Natural killer cell (primary cell): Measurements from ENCODE around the gene GCH1. TPM values are rescaled to one million over a fixed set of nuclear protein-coding genes. Genes with fewer than 3 reads are reported as not detected.

ENCODE experiments used
- ATAC-seq, 3 donors: fragments of 150-1000 bp in 2 of 3; fragments of 200-7000 bp in 1 of 3; cut with Tn5 transposase; 1 replicate in 1 of 3; 2 replicates in 2 of 3; pipeline ENCODE4 v1.10.0; 2021; ENCODE audit warnings: mild to moderate bottlenecking in 2 of 3, moderate library complexity in 2 of 3
- DNase-seq, 2 donors: peaks; one replicate each; pipeline versions ENCODE4 v3.0.0 to v3.0.0-alpha.2; 2013 to 2021; ENCODE audit warnings: mixed read lengths in 1 of 2
- H3K27ac ChIP-seq: one replicate; pipeline ENCODE4 v1.5.1; 2013; ENCODE audit warnings: mild to moderate bottlenecking, low read length
- H3K27me3 ChIP-seq: one replicate; pipeline ENCODE4 v1.6.1; 2013; ENCODE audit warnings: low read length; ENCODE audit not compliant: control insufficient read depth, insufficient read depth
- H3K36me3 ChIP-seq: one replicate; pipeline ENCODE4 v1.6.1; 2013; ENCODE audit warnings: low read length; ENCODE audit not compliant: control insufficient read depth, insufficient read depth
- H3K4me1 ChIP-seq: one replicate; pipeline ENCODE4 v1.6.1; 2013; ENCODE audit warnings: low read length; ENCODE audit not compliant: control insufficient read depth, insufficient read depth
- H3K4me3 ChIP-seq: one replicate; pipeline ENCODE4 v1.5.1; 2013; ENCODE audit warnings: low read length
- H3K9me3 ChIP-seq: one replicate; pipeline ENCODE4 v1.6.1; 2013; ENCODE audit warnings: low read length; ENCODE audit not compliant: control insufficient read depth, insufficient read depth
- H3K27ac Mint-ChIP-seq, 2 donors: one replicate each; pipeline ENCODE4 v1.8.0; 2022; ENCODE audit warnings: mild to moderate bottlenecking in 2 of 2, mixed read lengths in 2 of 2, moderate library complexity in 1 of 2
- H3K27me3 Mint-ChIP-seq, 2 donors: one replicate each; pipeline ENCODE4 v1.8.0; 2022; ENCODE audit warnings: low read depth in 2 of 2, mixed read lengths in 2 of 2
- H3K36me3 Mint-ChIP-seq: one replicate; pipeline ENCODE4 v1.8.0; 2022; ENCODE audit warnings: mixed read lengths
- H3K4me1 Mint-ChIP-seq, 2 donors: one replicate each; pipeline ENCODE4 v1.8.0; 2022; ENCODE audit warnings: mixed read lengths in 2 of 2
- H3K4me3 Mint-ChIP-seq: one replicate; pipeline ENCODE4 v1.8.0; 2022; ENCODE audit warnings: mild to moderate bottlenecking, moderate library complexity, mixed read lengths
- H3K9me3 Mint-ChIP-seq, 2 donors: one replicate each; pipeline ENCODE4 v1.8.0; 2022; ENCODE audit warnings: mixed read lengths in 2 of 2
- CTCF ChIP-seq: fragments of 200-600 bp; IDR thresholded peaks from one replicate; pipeline ENCODE4 v1.8.0; 2022; ENCODE audit warnings: antibody characterized with exemption
- WGBS: methylation state at CpG from one replicate; pipeline ENCODE4 v1.1.7; 2013; ENCODE audit warnings: missing lambda C conversion rate; ENCODE audit not compliant: insufficient coverage; 5-methylcytosine and 5-hydroxymethylcytosine counted together
- intact Hi-C: fragments of 100-400 bp; cut with micrococcal nuclease; formaldehyde crosslinking; loops from one replicate; pipeline ENCODE4 v1.14.2; 2022
- total RNA-seq, 4 donors: library from RNA; stranded (reverse); fragments of 120-200 nt in 1 of 4; gene quantifications; one replicate each; pipeline versions ENCODE4 v1.2.3 to v1.2.4, GENCODE V29; 2013 to 2022

GCH1 gene
- total RNA-seq, 3 donors from 2014 or later (not counting 1 experiment from before 2014, with no cell fraction given) = 51.7 to 71.5 (median 52.6) TPM

- H3K4me1 Mint-ChIP-seq = no peaks in the 10 kb centered on the region
These were observed 78.7 kb downstream of the GCH1 start for GRCh38 chr14:54823757-54824549.

GRCh38 chr14:54822685-54823084, 79.9 kb downstream of the GCH1 start:
- H3K27me3 ChIP-seq = no peaks in the 10 kb centered on the region
- no peak for TF ChIP-seq CTCF
- Mint-ChIP-seq H3K4me1 (no peaks in the 10 kb centered on the region), H3K27me3 (peaks cover 14 to 17% of the 10 kb centered on the region in 2 donors), H3K9me3 (peaks cover 8 to 13% of the 10 kb centered on the region in 2 donors), H3K4me3 (no peak overlapping the region), H3K27ac (no peak overlapping the region), H3K36me3 (peaks cover 9% of the 10 kb centered on the region)
- intact Hi-C loops = no loop called here
- H3K9me3 ChIP-seq = peaks cover 6% of the 10 kb centered on the region
- no peak for ATAC-seq
- no peak overlapping the region for H3K27ac ChIP-seq
- no peaks in the 10 kb centered on the region for H3K4me1 ChIP-seq
- no peaks in the 10 kb centered on the region for H3K36me3 ChIP-seq
- DNase-seq = no peak
- H3K4me3 ChIP-seq = no peak overlapping the region

More at GRCh38 chr14:54823757-54824549, 78.7 kb downstream of the GCH1 start:
- Mint-ChIP-seq H3K4me3 (no peak overlapping the region), H3K27ac (no peak overlapping the region), H3K36me3 (peaks cover 9% of the 10 kb centered on the region), H3K27me3 (peaks cover 14 to 17% of the 10 kb centered on the region in 2 donors), H3K9me3 (peaks cover 8 to 13% of the 10 kb centered on the region in 2 donors)
- no peak for TF ChIP-seq CTCF
- no peak overlapping the region for H3K4me3 ChIP-seq
- H3K9me3 ChIP-seq = peaks cover 6% of the 10 kb centered on the region
- no peak for DNase-seq
- H3K27me3 ChIP-seq = no peaks in the 10 kb centered on the region
- intact Hi-C loops = no loop called here
- no peak overlapping the region for H3K27ac ChIP-seq
- H3K4me1 ChIP-seq = no peaks in the 10 kb centered on the region
- H3K36me3 ChIP-seq = no peaks in the 10 kb centered on the region
- ATAC-seq = no peak
- 100% methylated on average over 2 of the region's 2 CpGs for WGBS

- Mint-ChIP-seq H3K4me1 (no peaks in the 10 kb centered on the region), H3K27ac (no peak overlapping the region), H3K4me3 (no peak overlapping the region), H3K36me3 (peaks cover 1% of the 10 kb centered on the region), H3K27me3 (peaks cover 14 to 17% of the 10 kb centered on the region in 2 donors), H3K9me3 (no peaks in the 10 kb centered on the region)
- intact Hi-C loops = no loop called here
- DNase-seq (no peak), ATAC-seq (no peak)
- Histone ChIP-seq H3K27me3 (no peaks in the 10 kb centered on the region), H3K36me3 (no peaks in the 10 kb centered on the region), H3K4me3 (no peak overlapping the region), H3K27ac (no peak overlapping the region), H3K4me1 (no peaks in the 10 kb centered on the region), H3K9me3 (peaks cover 6% of the 10 kb centered on the region)
- TF ChIP-seq CTCF = no peak
- WGBS = 73% methylated on average over 14 of the region's 14 CpGs
These were observed 84.2 kb downstream of the GCH1 start for GRCh38 chr14:54818201-54819133.
